GM03348 (cell line): Measurements from ENCODE around the gene CLK4.
A peak's percentile ranks its signal among the peaks of the same experiment; 100 is the strongest.

Experiments
- DNase-seq: peaks from one replicate; pipeline ENCODE4 v3.0.0; 2012; ENCODE audit warnings: low spot score

The CLK4 gene

DNA sequence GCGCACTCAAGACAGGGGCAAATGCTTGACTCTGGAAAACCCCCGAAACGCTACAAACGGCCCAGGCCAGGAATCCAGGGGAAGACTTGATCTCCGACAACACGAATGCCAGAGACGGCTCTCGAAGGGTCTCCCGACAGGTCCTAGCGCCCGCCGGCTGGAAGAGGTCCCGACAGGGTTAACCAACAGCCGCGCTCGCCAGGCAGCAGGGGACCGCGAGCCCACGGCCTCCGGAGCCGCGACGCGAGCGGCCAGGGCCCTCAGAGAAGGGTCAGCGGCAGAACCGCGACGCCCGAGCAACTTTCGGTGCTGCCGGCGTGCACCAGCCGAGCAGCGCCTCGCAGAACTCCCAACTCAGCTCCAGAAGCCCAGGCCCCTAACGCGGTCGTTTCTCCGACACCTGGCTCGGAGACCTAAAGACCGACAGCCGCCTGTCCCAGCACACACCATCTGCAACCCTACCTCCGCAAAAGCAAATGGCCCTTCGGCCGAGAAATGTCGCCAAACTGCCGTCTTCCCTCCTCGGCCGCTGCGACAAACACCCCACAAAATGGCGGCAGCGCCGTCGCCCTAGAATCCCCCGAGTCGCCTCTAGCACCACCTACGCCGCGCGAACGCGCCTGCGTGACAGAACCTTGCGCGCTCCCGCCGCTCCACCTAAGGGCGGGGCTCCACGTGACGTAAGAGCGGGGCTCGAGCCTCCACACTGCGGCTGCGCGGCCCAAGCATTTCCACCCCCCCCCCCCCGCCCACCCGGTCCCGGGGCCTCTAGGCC is at the start of gene CLK4:
CLK4 (minus strand) TSS at position 567 of the 775 bp plus-strand sequence. CDS start 3,634 bp downstream, outside the sequence.
- DNase-seq: peak; percentile 98

DNA sequence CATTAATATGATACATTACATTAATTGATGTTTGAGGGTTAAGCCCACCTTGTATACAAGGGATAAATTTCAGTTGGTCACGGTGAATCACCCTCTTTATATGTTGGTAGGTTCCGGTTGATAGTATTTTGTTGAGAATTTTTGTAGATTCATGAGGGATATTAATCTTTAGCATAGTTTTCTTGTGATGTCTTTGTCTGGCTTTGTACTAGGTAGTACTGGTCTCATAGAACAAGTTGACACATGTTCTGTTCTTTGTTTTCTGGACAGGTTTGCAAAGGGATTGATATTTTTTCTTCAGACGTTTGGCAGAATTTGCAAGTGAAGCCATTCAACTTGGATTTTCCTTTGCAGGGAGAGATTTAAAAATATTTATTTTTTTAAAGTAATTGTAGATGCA is 49.1 kb upstream of the CLK4 start:
- DNase-seq: no peak

DNA sequence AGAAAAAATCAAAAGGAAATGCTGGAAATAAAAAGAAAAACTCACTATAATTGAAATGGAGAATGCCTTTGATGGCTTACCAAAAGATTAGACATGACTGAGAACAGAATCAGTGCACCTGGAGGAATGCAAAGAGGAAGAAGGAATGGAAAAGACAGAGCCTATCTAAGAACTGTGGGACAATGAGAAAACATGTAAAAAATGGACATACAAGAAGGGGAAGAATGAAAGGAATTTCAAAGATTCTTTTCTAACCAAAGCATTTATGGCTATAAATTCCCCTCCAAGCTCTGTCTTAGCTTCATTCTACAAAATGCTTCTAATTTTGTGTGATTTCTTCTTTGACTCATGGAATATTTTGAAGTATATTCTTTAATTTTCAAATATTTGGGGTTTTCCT is 47.5 kb upstream of the CLK4 start:
- no peak for DNase-seq

DNA sequence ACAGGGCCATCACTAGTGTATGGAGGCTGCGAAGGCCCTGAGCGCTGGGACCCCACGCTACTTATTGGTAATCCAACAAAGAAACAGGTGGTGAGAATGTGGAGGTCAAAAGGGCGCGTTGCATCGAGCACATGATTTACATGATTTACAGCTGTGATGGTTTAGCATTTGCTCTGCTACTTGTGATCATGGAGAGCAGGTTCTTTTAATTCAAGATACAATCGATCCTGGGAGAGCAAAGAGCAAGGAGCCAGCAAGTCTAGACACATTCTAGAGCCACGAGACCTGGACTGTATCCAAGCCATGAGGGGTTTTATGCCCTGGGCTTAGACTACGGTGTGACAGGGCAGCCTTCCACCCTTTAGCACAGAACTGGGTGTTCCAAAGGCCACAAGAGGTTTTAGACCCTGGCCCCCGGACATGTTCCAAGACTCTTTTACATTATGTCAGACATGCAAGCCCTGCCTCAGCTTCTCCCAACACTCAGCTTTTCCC is 47.0 kb upstream of the CLK4 start:
- DNase-seq: no peak

DNA sequence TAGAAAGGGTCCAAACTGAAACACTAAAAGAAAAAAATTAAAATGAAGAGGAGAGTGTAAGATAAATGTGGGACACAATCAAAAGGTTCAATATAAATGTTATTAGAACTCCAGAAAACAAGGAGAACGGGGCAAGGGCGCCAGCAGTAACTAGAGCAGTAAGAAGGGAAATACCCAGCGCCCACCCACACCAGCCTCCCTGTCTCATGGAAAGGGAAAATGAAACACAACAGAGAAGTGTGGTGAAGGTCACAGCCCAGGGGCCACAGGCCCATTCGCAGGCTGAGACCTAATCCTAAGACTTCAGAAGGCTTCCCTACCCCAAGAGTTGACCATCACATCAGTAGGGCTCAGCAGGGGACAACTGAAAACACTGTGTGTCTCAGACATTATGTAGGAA is 45.8 kb upstream of the CLK4 start:
- DNase-seq: no peak

DNA sequence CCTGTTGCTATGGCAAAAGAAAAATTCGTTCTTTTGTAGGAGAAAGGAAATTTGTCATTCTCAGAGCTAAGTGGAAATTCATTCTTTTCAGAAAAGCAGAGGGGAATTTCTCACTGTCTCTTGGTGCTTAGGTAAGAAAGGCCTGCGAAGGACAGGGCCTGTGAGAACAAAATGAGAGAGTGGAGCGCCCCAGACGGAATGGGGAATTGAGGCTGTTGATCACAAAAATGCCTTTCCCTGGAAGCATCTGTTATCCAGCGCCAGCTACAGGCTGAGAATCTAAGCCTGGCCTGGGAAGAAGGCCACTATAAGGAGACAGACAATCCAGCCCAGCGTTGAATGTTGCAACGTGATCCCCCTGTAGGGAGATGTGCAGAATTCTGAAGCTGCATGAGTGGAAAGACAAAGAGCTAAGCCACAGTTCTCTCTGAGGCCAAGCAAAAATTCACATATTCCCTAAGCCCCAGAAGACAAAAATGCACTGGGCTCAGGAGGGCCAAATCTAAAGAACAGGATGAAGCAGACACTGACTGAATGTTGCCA is 44.8 kb upstream of the CLK4 start:
- no peak for DNase-seq

DNA sequence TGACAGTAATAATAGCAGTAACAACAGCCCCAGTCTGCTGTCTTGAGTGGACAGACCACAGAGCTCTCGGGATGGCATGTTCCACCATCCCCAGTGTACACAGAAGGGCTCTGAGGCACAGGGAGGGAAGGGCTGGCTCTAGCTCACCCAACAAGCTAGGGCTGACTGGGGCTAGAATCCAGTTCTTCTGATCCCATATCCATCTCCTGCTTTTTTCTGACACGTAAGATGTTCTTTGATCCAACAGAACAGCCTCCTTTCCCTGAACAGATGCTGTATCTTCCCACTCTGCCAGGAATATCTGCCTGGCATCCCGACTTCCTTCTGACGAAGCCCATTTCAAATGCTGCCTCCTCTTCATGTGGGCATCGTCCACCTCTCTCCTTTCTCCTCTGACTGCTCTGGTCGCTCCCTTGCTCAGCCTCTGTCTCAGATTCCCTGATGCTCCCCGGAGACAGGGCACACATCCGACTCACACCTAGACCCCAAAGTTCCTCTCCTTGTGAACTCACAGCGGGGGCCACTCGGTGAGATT is 43.6 kb upstream of the CLK4 start:
- no peak for DNase-seq

DNA sequence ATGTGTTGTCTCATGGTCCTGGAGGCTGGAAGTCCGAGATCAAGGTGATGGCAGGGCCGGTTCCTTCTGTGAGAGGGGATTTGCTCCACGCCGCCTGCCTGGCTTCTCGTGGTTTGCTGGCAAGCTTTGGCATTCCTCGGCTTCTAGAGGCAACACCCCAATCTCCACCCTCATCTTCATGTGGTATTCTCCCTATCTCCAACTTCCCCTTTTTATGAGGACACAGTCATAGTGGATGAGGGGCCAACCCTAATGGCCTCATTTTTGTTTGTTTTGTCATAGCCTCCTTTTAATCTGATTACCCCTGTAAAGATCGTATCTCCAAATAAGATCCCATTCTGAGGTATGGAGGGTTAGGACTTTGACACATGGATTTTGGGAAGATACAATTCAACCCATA is 41.7 kb upstream of the CLK4 start:
- no peak for DNase-seq

DNA sequence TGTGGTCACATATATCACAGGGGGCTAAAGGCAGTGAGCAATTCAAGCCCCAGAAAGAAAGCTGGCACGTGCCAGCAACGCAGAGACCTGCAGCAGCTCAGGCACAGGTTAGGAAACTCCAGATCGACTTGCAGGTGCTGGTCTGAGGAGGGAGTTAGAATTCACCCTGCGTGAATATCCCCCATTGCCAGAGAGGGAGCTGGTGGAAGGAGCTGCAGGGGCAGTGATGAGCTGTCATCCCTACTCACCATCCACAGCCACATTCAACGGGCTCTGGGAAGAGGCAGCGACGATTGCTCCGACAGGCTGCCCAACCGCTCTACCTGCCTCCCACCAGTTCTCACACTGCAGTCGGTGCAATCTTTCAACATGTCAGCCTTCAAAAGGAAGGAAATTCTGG is 40.8 kb upstream of the CLK4 start:
- DNase-seq: no peak

DNA sequence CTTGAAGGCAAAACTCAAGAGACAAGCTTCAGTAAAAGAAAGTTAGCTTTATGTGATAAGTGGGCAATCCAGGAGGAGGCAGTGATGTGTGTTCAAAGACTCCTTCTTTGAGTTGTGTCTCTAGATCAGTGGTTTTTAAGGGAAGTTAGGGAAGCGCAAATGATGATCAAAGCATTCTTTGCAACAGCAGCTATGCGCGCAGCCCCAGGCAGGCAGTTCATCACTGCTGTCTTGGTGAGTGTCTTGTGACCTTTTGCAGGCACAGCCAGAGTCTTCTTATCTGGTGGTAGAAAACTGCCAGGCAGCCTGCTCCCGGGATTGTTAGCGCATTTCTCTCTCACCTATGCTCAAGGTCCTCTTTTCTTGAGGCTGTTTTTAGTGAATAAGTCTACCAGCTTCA is 40.3 kb upstream of the CLK4 start:
- DNase-seq: no peak

DNA sequence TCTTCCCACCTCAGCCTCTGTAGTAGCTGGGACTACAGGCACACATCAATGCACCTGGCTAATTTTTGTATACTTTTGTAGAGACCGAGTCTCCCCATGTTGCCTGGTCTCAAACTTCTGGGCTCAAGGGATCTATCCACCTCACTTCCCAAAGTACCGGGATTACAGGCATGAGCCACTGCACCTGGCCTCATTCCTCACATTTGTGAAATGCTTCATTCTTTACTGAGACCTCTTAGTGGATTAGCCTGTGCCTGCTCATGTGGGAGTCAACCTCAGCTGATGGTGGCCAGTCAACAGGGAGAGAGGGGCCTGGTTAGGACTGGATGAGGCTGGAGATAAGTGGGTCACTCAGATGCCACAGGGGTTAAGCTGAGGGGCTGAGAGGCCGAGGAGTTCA is 37.3 kb upstream of the CLK4 start:
- no peak for DNase-seq

DNA sequence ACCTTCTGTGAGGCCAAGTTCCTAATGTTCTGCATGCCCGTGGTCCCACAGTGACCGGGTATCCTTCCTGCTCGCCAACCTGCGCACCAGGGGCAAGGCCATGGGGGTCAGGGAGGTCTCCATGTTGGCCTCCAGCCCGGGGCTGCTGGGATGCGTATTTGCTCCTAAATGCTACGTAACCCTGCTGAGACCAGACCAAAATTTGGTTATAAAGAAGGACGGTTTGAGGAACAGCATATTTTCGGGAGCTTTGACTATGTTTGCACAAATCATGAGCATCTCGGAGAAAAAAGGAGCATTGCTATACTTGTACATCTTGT is 35.7 kb upstream of the CLK4 start:
- DNase-seq: no peak

DNA sequence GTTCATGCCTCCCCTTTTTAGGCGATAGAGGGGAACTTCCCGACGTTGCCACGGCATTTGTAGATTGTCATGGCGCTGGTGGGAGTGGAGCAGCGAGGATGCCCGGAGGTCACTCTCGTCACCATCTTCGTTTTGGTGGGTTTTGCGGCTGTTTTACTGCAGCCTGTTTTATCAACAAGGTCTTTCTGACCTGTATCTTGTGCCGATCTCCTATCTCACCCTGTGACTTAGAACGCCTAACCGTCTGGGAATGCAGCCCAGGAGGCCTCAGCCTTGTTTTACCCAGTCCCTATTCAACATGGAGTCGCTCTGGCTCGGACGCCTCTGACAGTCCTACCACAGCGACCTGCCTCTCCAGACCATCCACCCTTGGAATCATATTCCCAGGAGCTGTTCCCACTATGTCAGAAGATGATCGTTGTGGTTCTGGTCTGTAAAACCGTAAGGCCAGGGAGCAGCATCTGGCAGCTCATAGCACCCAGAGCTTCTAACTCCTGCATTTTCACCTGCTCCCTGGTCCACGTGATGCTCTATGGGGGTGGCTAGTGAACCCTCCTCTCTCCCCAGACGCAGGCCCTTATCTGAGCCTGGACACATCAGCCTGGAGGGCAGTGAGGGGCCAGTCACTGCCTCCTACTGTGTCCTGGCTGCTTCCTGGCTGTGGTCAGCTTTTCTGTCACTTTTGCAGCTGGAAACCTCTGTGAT is 35.1 kb upstream of the CLK4 start:
- DNase-seq: no peak

DNA sequence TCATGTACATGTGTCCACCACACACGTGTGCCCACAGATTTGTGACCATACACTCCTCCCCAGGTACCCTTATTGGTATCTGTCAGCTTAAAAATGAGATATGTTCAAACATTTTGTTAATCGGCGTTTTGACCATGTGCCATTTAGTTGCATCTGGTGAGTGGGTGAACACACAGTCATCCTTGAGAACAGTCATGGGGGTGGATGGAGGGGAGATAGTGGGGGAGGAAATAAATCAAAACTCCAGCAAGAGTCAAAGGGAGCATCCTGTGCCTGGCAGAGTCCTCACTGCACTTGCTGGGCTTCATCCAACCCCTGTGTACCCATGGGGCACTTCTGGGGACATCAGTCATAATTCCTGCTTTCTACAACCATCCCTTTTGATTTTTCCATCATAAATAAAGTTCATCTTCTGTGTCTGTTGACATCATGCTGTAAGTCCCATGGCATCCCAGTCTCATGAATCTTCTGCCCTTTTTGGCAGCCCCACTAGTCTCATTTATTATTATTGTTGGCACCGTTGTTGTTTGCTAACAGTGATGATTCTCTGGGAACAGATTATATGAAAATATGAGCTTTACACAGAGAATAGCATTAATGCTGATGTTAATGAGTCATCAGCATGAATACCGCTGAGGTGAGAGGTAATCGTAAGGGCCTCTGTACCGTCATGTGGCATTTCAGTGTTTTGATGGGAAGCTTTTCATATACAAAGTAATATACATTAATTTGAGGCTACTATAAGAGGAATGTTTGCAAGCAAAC is 24.4 kb upstream of the CLK4 start:
- DNase-seq: no peak

DNA sequence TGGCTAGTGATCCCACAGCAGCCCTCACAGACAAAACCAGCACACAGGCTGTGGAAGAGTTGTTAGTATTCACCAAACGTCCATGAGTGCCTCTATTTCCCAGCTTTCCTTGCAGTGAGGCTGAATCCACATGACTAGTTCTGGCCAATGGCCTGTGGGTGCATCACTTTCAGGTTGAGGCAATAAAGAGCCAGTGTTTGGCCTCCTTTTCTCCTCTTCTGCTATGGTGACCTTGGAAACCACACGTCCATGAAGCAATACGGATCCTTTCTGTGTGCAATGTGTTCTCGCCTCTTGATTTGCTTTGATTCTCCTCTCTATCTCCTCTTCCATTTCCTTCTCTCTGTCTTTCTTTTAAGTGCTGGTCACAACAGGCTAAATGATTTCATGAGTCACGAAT is 23.4 kb upstream of the CLK4 start:
- DNase-seq: no peak

DNA sequence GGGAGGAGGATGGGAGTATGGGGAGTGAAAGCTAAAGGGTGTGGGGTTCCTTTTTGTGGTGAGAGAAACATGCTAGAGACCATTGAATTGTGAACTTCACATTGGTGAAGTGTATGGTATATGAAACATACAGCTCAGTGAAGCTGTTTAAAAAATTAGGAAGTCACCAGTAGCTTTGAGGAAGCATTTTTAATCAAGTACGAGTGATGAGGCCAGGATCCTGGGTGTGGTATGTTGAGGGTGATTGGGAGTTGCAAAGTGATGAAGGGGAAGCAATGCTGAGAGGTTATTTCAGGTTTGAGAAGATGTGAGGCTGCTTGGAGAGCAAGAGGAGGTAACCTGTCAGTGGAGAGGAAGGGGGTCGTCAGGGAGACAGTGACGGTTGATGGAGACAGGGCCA is 22.7 kb upstream of the CLK4 start:
- DNase-seq: no peak

DNA sequence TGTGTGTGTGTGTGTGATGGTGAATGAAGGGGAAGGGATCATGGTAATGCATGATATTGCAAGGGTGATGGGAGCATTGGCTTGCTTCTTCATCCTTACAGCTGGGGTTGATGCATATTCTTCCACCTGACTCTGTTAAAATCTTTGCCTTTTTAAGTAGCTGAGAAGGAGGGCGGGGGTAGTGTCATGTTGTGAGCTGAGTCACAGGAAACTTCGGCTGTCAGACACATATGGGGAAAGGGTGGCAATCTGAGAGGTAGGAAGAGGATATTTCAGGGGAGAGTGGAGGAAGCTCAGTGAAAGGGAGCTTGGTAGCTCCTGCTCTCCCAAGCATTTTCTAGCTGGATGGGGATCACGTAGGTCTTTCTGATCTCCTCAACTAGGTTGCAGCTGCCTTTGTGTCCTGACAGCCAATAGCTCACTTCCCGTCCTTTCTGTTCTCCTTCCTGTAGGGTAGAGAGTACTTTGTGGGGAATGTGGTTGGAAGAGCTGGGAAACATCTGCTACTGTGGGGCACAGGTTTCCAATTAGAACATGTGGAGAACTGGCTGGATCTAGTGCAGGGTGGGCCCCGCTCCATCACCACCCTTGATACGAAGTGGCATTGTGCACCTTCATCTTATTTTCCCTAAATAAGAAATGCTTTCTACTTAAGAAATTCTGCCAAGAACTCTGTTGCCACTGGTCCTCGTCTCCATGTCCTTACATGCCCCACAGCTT is 18.1 kb upstream of the CLK4 start:
- no peak for DNase-seq

DNA sequence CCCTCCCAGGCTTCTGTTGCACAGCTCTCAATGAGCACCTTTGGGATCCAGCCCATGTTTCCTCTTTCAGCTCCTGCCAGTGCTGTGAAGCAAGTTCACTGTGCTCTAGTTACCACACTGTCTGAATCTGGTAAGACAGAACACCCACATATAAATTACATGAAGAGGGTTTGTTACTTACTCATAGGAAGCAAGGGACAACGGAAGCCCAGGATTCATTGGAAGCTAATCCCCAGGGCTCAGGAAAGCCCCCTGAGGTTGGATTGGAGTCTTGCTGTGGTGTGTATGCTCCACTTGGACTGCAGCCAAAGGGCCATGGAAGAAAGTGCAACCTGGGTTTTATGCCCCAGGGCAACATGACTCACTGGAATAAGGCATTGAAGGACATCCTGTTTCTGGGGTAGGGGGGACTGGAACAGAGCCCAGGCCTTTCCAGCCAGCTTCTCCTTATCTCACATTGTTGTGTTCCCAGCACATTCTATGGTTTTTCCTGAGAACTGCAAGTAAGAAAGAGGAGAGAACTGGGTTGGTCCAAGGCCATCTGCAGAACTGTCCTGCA is 15.6 kb upstream of the CLK4 start:
- DNase-seq: no peak

DNA sequence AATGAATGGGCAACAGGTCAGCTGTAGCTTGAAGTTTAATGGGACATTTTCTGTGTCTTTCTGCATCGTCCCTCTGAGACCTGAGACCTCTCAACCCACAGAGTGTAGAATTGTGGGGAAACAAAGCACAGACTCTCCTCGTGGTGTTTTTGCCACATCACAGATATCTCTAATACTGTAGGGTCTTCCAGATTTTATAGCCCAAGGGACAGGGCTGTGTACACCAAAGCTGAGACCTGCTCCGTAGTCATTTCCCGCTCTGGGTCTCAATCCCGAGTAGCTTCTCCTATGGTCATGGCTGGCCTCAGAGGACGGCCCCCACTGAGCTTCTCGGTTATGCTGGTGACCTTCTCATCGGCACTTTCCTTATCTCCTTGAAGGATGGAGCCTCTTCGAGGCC is 14.9 kb upstream of the CLK4 start:
- no peak for DNase-seq

DNA sequence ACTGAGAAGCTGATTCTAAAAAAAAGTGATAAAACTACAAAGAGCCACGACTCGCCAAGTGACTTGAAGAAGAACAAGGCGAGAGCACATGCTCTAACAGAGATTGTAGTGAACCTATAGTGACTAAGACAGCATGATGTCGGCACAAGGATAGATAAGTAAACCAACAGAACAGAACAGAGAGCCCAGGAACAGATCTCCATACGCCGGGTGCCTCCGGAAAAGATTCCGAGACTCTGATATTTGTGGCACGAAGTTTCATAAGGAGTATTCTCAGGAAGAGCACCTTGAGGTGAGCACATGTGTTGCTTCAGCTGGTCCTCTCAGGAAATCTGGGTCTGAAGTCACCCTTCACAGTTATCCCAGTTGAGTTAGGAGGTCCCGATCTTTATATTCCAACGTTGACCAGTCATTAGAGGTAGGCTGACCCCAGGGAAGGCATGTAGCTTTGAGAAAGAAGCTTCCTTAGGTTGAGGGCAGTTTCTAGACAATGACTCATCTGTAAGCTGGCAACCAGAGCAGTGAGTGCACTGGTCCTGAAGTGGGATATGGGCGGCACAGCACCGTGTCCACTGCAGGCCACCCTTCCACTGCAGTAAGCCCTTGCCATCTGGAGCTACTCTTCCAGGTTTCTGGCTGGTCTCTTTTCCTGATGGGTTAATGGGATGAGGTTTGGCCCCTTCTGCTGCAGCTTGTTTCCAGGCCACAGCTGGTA is 13.6 kb upstream of the CLK4 start:
- no peak for DNase-seq
